HG03439 (cell line): ENCODE results near the gene CDK5RAP3.

Experiments
- ATAC-seq: cut with Tn5 transposase; IDR thresholded peaks from one replicate; pipeline ENCODE4 v1.9.1; 2021; ENCODE audit warnings: mild to moderate bottlenecking, moderate library complexity; ENCODE audit not compliant: unreplicated experiment

The CDK5RAP3 gene

DNA sequence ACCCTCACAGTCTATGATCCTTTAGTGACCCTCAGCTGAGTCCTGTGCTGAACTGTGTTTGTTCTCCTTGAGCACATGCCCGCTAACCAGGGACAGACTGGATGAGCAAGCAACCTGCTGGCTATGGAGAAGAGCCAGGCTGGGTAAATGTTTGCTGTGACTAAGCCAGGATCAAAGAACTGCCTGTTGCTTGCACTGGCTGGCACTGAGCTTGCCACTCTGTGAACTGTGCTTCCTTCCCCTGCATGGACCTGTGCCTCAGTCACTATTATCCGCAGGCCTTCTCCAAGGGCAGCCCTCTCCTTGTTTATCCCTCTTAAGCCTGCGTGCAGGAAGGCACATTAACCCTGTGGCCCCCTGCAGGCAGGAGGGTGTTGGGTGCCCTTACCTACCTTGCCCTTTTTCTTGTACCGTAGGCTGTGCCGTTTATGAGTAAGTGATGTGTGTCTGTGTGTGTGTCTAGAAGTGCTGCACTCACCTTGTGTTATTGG lies 22.2 kb upstream of the CDK5RAP3 start:
- ATAC-seq, result no peak

DNA sequence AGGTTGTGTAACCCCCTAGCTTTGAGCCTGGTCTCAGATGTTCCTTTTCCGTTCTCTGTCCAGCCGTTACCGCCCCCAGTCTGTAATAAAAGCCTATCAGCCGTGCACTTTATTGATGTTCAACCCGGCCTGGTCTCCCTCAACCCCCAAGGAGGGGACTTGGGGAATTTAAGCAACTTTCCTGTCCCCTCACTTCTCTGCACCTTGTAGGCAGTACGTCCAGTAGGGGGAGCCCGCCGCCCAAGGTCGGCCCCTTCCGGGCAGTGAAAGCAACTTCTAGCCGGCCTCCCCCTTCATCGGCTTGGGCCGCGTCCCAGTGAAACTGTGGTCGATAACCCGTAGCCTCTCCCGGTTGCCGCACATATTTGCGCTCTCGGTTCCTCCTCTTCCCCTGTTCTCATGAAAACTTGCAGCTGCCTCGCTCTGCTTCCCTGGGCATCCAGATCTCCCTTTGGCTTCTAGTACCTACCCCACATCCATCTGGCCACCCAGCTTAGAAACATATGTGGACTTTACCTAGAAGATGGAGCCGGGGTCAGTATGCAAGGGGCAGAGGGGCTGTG lies 21.6 kb upstream of the CDK5RAP3 start:
- no peak for ATAC-seq

DNA sequence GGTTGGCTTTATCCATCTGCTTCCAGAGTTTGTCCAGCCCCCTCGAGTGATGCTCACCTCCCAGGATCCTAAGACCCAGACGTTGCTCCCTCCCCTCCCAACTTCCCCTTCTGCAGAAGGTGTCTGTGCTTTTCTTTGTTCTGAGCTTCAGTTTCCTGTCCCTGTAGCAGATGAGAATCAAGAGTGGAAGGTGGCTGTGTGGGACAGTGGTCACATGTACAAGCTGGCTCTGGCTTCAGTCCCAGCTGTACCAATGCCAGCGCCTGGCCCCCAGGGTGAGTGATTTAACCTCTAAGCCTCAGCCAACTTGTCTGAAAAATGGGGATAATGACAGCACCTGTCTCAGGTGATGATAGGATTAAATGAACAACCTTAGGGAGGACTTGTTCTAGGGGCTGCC lies 21.0 kb upstream of the CDK5RAP3 start:
- no peak for ATAC-seq

DNA sequence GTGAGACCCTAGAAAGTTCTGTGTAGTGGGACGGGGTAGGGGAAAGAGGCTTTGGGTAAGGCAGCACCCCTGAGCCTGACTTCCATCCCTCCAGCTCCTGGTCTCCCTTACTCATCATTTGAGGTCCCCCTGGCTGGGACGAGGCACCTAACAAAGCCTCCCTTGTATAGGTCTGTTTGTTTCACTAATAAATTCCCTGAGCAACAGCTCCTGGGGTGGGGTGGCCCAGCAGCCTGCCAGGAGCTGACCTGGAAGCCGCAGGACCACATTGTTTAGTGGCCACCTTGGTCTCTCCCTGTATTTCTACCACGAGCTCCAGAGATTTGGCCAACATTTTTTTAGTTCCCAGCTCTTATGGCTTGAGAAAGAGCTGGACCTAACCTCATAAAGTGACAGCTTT lies 20.5 kb upstream of the CDK5RAP3 start:
- ATAC-seq, result no peak

DNA sequence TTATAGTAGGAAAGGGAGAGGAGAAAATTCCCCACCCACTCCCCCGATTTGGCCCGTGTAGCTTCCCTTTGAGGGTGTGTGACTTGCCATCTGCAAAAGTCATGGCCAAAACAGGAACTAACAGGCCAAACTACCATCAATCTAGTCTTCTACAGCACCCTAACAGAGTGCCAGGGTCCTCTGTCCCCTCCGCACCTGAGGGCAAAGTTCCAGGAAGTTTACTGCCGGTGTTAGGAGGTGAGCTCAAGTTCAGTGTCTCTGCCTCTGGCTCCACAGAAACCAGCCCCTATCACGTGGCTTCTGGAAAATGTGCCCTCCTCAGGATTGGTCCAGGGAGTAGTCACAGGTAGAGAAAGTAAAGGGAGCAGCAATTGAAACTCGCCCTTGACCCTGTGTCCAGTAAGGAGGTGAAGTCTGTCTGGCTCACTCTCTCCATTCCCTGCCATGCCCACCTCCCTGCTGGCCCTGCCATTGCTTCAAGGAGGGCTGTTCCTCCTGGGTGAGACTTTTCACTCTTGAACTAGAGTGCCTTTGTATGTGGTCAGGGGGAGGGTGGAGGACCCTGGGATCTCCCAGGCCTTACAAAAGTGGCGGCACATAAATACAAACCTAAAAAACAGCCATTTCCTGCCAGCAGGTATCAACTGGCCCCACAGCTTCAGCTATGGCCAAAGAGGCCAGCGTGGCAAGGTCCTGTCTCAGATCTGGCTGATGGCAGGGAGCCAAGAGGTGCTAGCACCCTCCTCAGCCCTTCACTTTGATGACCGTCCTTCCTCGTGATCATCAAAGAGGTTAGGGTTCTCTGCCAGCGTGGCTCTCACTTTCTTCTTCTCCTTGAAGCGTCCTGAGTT lies 18.5 kb upstream of the CDK5RAP3 start:
- ATAC-seq, result no peak

DNA sequence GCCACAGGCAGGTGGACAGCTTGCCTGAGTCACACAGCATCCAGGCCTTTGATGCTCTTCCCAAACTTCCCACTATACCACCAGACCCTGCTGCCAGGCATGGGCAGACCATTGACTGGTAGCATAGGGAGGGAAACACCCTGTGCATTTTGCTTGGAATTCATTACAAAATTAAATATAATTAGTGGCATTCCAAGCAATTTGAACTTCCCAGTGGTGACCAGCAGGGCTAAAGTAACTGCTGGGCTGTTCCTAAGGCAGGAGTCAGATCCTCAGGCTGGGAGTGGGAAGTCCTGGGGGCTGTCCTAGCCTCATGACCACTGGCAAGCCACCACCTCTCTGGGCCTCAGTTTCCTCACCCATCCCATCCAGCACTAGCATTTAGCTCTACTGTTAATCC lies 17.0 kb upstream of the CDK5RAP3 start:
- no peak for ATAC-seq

DNA sequence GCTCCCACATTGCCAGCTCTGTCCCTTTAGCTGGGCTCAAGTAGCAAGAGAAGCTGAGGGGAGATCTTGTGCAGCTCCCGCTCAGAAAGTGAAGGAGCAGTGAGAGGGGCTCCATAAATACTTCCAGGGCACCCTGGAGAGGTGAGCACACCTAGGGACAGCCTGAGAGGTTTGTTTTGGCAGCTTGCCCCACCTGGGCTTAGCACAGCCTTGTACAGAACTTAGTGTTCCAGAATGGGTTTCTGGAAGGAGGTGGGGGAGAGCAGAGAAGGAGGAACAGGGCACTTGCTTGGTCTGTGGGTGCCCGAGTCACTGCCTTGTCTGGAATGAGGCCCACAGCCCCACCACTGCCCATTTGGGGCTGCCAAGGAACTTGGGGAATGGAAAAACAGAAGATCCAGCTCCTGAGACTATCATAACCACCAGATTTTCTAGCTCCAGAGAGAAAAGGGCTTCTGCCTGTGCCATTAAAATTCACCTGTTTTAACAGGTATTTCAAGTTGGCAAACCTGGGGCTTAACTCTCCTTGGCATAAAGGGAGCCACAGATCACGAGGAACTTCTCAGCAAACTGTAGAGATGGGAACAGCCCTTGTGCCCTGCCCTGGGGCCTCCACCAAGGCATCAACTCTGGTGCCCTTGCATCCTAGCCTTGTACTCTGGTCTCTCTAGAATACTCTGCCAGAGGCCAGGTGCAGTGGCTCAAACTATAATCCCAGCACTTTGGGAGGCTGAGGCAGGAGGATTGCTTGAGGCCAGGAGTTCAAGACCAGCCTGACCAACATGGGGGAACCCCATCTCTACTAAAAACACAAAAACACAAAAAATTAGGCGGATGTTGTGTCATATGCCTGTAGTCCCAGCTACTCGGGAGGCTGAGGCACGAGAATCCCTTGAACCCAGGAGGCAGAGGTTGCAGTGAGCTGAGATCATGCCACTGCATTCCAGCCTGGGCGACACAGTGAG lies 15.1 kb upstream of the CDK5RAP3 start:
- no peak for ATAC-seq

DNA sequence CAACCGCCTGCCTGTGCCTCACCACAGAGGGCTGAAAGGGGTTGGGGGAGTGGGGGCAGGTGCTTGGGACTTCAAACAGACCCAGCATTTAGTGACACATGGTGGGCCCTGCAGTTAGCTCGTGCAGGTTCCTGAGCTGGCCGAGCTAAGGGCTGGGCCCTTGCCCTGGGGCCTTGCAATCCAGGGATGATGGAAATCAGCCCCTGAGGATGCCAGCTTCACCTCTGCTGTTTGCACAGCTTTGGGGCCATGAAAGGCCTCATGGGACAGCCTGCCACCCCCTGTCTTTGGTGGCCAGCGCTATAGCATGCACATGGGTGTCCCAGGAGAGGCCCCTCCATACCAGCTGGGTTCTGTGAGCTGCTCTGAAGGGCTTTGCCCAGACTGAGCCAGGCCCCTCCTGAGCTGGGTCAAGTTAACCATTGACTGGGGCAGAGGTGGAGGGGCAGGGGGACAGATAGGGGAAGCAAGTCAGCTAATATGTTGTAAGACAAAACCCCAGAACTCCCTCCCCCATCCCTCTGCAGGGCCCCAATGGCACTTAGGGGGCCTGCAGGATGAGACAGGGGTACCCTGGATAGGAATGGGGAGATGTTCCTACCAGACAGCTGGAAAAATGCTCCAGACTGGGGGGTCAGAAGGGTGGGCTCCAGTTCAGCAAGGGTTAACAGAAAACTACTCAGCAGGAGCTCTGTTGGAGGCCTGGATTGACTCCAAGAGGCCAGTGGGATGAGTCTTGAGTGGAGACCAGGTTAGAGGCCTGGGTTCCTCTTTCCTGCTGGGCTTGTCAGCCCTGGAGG lies 13.9 kb upstream of the CDK5RAP3 start:
- ATAC-seq, result no peak

DNA sequence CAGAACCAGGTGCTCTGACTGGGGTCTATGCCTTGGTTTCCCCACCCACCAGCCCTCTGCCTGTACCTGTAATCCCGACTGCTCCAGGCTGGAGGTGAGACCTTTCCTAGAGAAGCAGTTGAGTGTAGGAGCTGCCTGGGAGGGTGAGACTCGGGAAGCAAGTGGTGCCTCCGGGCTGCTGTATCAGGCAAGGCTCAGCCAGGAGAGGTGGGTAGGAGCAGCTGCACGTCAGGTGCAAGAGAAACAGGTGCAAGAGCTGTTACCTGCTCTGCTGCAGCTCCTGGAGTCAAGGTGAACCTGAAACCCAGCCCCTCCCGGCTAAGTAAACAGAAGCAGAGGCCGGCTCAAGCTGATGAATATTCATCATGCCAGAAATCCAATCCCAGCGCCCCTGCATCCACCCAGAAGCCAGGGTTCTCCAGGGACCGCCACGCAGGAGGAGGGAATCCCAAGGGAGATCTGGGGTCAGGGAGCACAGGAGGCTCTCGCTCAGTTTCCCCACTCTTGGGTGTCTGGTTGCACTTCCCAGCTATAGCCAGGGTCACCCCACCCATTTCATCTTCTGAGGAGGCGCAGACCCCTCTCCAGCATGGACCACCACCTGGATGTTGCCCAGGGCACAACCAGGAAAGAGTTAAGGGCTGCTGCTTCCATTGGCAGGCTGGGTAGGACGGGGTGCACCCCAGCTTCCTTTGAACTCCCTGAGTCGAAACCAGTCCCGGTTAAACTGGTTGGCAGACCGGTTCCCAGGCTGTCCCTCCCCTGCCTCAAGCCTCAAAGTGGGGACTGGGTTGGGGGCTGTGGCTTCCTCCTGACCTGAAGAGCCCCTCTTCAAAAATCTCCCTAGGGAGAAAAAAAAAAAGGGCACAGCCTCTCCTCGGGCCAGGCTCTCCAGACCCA lies 13.1 kb upstream of the CDK5RAP3 start, which contains the start of gene PRR15L:
PRR15L (minus strand) TSS at position 293 of the 900 bp plus-strand sequence. CDS start 4,649 bp downstream, outside the sequence.
- no peak for ATAC-seq

DNA sequence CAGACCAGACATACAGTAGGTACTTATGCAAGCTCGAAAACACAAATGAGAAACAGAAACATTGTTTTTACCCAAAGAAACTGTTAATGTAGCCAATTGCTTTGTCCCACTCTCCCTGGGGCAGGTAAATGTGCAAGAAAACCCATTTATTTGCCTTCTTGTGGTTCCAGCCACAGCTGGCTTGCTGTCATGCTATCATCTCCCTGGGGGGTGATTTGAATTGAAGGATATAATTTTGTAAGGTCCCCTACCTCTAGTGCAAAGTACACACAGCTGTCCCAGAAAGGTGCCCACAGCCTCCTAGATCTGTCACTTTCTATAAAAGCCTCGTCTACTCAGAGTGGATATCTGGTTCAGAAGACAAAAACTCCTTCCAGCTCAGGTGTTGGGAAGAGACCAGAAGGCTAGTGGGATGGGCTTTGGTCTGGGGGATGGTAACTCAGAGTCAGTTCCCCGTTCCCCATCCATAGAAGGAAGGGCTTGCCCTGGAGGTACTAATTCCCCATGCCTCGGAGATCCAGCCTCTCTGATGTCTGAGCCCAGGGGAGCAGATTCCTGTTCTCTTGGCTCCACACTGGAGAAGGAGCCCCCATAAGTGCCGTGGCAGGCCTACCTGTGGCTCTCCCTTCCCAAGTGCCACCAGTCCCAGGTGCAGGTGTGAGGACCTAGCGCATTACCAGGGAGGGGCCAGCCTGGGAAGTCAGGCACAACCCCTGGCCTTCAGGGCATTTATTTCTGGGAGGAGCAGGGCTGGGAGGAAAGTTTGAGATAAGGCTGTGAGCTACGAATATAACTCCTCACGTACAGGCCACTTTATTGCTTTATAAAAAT lies 10.9 kb upstream of the CDK5RAP3 start:
- ATAC-seq, result no peak

DNA sequence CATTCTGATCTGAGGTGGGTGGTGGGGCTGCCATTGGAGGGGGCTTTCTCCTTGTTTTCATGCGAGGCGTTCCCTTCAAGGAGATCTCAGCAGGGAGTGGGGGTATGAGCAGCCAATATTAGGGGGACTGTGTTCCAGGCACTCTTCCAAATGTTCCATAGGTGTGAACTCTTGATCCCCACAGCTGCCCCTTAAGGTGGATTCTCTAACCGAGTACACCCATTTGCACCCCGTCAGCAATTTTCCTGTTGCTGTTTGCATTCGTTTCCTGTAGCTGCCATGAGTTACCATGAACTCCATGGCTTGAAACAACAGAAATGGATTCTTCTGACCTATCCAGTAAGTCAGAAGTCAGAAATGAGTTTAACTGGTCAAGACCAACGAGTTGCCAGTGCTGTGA lies 9.5 kb upstream of the CDK5RAP3 start:
- ATAC-seq, result no peak

DNA sequence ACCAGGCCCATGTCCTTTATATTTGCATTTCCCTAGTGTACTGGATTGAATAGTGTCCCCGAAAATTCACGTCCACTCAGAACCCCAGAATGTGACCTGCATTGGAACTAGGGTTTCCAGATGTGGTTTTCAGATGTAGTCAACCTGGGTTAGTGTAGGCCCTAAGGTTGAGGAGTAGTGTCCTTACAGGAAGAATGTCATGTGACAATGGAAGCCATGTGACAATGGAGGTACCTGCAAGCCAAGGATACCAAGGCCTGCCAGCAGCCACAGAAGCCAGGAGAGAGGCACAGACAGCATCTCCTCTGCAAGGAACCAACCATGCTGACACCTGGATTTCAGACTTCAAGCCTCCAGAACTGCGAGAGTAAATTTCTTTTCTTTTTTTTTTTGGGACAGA lies 8.0 kb upstream of the CDK5RAP3 start:
- no peak for ATAC-seq

DNA sequence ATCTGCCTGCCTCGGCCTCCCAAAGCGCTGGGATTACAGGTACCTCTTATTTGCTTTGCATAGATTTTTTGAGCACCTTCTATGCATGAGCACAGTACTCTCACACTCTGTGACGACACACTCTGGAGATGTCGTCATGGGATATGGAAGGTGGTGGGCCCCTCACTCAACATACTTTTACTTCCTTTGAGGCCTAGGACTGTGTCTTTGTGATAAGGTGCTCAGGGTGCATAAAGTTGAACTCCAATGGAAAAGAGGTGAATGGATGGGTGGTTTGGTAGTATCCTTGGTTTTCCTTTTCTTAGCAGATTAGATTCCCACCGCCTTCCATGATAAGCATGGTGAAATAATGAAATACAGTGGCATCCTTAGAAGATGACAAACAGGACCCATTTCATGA lies 6.1 kb upstream of the CDK5RAP3 start:
- no peak for ATAC-seq

DNA sequence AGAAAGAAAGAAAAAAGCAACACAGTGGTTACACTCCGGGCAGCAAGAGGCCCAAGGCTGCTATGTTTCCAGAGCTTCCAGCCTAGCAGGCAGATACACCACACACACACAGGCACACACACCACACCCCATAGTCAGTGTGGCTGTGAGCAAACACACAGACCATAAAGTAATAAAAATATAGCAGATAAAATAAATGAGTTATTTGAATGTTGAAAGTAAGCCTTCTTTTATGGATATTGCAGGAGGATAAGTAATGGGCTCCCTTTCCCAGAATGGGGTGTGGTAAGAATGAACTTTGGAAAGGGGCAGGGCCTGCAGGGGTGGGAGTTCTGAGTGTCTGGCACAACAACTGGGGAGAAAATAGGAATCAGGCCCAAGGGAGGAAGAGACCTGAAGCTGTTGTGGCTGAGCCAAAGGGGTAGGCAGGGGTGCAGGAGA lies 4.8 kb upstream of the CDK5RAP3 start:
- no peak for ATAC-seq

DNA sequence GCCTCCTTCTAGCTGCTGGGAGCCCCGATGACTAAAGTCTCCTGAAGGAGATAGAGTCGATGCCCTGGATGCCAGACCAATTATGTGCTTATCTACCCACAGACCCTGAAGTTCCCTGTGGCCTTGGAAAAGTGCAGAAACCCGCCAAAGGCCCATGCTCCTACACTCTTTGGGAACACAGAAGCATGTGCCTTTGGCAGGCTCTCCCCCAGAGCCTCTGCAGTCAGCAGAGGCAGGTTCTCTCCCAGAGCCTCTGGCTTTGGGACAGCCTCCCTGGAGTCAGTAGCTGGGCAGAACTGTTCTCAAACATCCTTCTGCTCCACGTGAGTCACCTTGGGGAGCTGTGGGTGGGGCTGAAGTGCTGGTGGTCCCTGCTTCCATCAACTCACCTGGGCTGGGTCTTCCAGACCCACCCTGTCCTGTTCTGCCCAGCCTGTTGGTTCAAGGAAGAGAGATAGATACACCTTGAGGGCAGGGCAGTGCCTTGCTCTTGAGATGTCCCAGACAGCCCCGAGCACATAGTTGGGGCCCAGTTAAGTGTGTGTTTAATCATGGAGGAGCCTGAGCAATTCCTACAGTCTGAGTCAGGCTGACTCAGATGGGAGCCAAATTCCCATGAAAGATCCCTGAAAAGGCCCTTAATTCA lies 3.2 kb upstream of the CDK5RAP3 start:
- ATAC-seq, result no peak

DNA sequence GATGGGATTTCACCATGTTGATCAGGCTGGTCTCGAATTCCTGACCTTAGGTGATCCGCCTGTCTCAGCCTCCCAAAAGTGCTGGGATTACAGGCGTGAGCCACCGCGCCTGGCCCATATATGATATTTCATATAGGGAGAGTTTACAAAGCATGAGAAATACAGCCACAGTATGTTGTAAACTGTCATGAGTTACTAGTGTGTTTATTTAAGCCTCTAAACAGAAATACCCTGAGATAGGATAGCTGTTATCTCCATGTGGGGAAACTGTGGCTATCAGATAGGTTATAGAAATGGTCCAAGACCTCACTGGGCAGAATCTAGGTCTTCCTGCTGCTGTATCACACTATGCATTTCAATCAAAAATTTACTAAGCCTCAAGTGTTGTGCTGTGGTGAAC lies 2.1 kb upstream of the CDK5RAP3 start:
- ATAC-seq, result no peak

DNA sequence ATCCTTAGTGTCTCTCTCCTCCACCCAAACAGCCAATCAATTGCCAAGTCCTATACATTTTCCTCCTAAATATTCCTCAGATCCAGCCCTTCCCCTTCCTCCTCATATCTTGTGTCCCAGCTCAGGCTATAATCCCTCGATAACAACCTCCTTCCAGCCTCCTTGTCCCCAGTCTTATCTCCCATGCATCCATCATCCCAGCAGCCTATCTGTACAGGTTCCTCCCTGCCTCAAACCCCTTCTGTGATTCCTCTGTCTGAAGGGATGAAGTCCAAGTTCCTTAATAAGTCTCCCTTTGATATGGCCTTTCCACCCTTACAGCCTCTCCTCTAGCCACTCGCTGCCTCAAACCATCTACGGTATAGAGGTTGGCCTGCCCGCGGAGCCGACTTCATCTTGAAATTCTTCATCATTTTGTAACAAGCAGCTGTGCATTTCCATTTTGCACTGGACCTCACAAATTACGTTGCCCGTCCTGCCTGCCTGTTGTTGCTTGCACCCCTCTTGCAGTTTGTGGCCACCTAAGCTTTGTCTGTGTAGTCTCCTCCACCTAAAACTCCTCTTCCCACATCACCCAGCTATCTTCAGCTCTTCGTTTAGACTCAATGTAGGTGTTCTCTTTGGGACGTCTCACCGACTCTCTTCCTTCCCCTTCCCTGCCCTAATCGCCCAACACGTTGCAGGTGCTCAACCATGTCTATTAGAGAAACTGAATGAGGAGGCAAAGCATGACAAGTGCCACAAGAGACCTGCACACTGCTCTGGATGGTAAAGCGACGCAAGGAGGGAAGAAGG lies 786 bp upstream of the CDK5RAP3 start:
- ATAC-seq, result no peak
